Activated T-helper 17 cell treated with anti-CD3 and anti-CD28 coated beads, Interleukin-2, amount 50 U/mL, for 72 hours (primary cell): ENCODE data around the gene SMIM23. TPM values are rescaled to one million over a fixed set of nuclear protein-coding genes. Genes with fewer than 3 reads are reported as not detected.
A peak's percentile ranks its signal among the peaks of the same experiment; 100 is the strongest.

Experiments
- ATAC-seq: fragments of 150-1000 bp; cut with Tn5 transposase; replicated peaks from 2 replicates; pipeline ENCODE4 v1.10.0; 2021; ENCODE audit warnings: mild to moderate bottlenecking, moderate library complexity
- H3K27ac Mint-ChIP-seq: one replicate; pipeline ENCODE4 v1.8.0; 2022; ENCODE audit warnings: mixed read lengths
- H3K27me3 Mint-ChIP-seq: one replicate; pipeline ENCODE4 v1.8.0; 2022; ENCODE audit warnings: mixed read lengths
- H3K36me3 Mint-ChIP-seq: one replicate; pipeline ENCODE4 v1.8.0; 2022; ENCODE audit warnings: low read depth, mild to moderate bottlenecking, mixed read lengths
- H3K4me1 Mint-ChIP-seq: one replicate; pipeline ENCODE4 v1.8.0; 2022; ENCODE audit warnings: mixed read lengths
- H3K4me3 Mint-ChIP-seq: one replicate; pipeline ENCODE4 v1.8.0; 2022; ENCODE audit warnings: mild to moderate bottlenecking, mixed read lengths
- H3K9me3 Mint-ChIP-seq: one replicate; pipeline ENCODE4 v1.8.0; 2022; ENCODE audit warnings: mixed read lengths
- total RNA-seq, 2 donors: library from RNA; stranded (reverse); gene quantifications; one replicate each; pipeline ENCODE4 v1.2.3, GENCODE V29; 2022

The SMIM23 gene
- total RNA-seq, 2 donors from 2014 or later = not detected

GRCh38 chr5:171820561-171820960 is 34.9 kb downstream of the SMIM23 start:
- Mint-ChIP-seq H3K27ac (no peak overlapping the region), H3K36me3 (no peaks in the 10 kb centered on the region), H3K4me3 (no peak overlapping the region), H3K4me1 (no peaks in the 10 kb centered on the region), H3K9me3 (no peaks in the 10 kb centered on the region), H3K27me3 (peaks cover 4% of the 10 kb centered on the region)
- no peak for ATAC-seq

DNA sequence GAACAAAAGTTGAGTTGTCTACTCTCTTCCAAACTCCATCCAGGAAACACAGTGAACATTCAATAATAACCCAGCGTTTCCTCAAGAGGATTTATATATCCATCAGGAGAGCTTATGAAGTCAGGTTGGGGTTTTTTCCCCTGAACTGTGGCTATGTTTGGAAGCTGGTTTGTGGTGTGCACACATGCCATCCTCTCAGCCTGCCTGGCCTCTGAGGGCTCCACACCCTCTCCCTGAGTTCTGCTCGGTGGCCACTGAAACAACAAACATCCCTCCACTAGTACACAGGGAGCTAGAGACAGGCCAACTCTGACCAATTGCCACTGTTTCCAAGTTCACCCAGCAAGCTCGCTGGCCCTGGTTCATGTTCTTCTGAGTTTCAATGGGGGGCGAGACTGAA is 35.7 kb downstream of the SMIM23 start:
- Mint-ChIP-seq H3K36me3 (no peaks in the 10 kb centered on the region), H3K4me3 (no peak overlapping the region), H3K9me3 (no peaks in the 10 kb centered on the region), H3K4me1 (no peaks in the 10 kb centered on the region), H3K27ac (no peak overlapping the region), H3K27me3 (peaks cover 4% of the 10 kb centered on the region)
- ATAC-seq = no peak

- Mint-ChIP-seq H3K4me3 (no peak overlapping the region), H3K9me3 (no peaks in the 10 kb centered on the region), H3K4me1 (no peaks in the 10 kb centered on the region), H3K36me3 (no peaks in the 10 kb centered on the region), H3K27me3 (peaks cover 4% of the 10 kb centered on the region), H3K27ac (no peak overlapping the region)
- ATAC-seq = no peak
Measured at GRCh38 chr5:171823269-171823668, 37.7 kb downstream of the SMIM23 start.

DNA sequence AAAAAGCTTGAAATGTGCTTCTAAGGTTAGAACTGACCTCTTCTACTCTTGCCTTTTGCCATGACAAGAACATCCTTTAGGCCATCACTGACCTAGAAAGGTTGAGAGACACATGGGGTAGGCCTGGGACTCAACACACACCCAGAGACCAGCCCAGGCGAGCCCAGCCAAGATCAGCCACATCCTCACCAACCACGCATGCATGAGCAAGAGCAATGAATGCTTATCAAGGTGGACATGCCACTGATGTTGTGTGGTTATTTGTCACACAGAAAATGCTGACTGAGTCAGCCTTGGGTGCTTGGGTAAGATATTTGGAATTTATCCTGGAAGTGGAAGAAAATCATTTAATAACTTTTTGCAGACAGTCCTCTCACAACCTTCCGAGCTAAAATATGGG is 39.4 kb downstream of the SMIM23 start:
- Mint-ChIP-seq H3K27me3 (peaks cover 4% of the 10 kb centered on the region), H3K9me3 (no peaks in the 10 kb centered on the region), H3K4me1 (no peaks in the 10 kb centered on the region), H3K27ac (no peak overlapping the region), H3K36me3 (no peaks in the 10 kb centered on the region), H3K4me3 (no peak overlapping the region)
- ATAC-seq = no peak

DNA sequence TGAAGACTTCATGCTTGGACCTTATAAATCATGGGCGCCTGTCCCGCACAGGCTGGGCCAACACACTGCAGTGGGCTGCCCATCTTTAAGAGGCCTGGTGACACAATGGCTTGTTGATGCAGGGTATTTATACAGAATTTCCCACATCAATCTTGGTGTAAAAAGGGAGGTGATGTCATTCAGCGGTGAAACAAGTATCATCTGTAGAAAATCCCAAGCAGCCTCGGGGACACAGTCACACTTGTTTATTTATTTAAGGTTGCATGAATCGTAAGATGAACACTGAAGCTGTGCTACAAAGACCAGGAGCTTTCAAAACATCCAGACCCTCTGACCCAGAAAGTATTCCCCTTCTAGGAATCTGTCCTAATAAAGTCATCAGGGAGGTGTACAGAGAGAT is 40.5 kb downstream of the SMIM23 start:
- Mint-ChIP-seq H3K36me3 (no peaks in the 10 kb centered on the region), H3K9me3 (no peaks in the 10 kb centered on the region), H3K4me3 (no peak overlapping the region), H3K27me3 (peaks cover 4% of the 10 kb centered on the region), H3K4me1 (no peaks in the 10 kb centered on the region), H3K27ac (no peak overlapping the region)
- ATAC-seq = no peak

GRCh38 chr5:171827162-171827561 is 41.5 kb downstream of the SMIM23 start:
- Mint-ChIP-seq H3K4me1 (no peaks in the 10 kb centered on the region), H3K27me3 (peaks cover 4% of the 10 kb centered on the region), H3K4me3 (no peak overlapping the region), H3K9me3 (no peaks in the 10 kb centered on the region), H3K36me3 (no peaks in the 10 kb centered on the region), H3K27ac (no peak overlapping the region)
- ATAC-seq = no peak

DNA sequence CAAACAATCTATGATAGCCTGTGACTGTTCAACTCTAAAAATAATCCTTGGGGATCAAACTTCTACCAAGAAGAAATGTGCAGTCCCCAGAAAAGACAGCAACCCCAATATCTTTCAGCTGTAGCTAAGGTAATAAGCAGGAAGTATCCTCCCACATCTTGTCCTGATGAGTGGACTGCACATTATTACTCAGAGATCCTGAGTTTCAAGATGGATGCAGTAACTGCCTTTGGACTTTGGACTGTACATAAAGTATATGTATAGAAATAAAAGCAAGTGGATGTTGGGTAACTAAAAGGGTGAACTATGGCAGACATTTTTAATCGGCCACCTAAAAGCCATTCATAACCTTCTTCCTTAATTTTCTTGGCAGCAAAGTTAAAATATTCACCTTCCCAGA is 45.1 kb downstream of the SMIM23 start:
- Mint-ChIP-seq H3K27me3 (no peaks in the 10 kb centered on the region), H3K27ac (no peak overlapping the region), H3K4me3 (no peak overlapping the region), H3K36me3 (no peaks in the 10 kb centered on the region), H3K9me3 (peaks cover 4% of the 10 kb centered on the region), H3K4me1 (no peaks in the 10 kb centered on the region)
- no peak for ATAC-seq

DNA sequence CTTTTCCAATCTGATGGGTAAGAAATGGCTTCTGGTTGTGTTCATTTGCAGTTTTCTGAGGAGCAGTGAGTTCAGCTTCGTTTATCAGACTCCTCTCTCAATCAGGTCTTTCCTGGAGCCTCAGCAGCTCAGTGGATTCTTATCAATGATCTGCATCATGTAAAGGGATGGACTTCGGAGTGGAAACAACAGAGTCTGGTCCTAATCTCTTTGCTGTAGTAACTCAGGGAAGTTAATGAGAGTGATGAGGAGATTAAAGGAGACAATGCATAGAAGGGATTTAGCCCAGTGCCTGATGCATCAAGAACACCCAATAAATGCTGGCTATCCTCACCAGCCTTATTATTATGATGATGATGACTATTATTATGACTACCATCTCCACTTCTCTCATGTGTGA is 47.2 kb downstream of the SMIM23 start:
- no peaks in the 10 kb centered on the region for H3K36me3 Mint-ChIP-seq
- H3K27ac Mint-ChIP-seq = no peak overlapping the region
- ATAC-seq = no peak
- no peaks in the 10 kb centered on the region for H3K27me3 Mint-ChIP-seq
- H3K4me3 Mint-ChIP-seq = no peak overlapping the region
- peaks cover 4% of the 10 kb centered on the region for H3K9me3 Mint-ChIP-seq
- H3K4me1 Mint-ChIP-seq = no peaks in the 10 kb centered on the region

DNA sequence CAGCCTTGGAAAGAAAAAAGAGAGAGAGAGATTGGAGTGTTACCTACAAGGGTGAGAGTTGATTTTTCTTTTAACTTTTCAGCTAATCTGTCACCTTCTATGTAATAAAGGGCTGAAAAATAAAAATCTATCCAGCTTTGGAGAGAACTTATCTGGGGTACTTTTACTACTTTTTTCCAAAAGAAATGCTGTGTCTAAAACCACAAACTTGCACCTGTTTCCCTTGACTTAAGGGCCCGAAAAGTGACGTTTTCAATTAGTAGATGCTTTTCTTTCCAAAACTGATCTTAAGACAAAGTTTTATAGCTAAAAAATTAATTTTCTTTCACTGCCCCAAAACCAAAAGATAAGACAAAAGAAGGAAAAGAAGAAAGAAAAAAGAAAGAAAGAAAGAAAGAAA is 48.8 kb downstream of the SMIM23 start:
- no peak overlapping the region for H3K4me3 Mint-ChIP-seq
- H3K4me1 Mint-ChIP-seq = no peaks in the 10 kb centered on the region
- no peaks in the 10 kb centered on the region for H3K27me3 Mint-ChIP-seq
- H3K36me3 Mint-ChIP-seq = no peaks in the 10 kb centered on the region
- no peak overlapping the region for H3K27ac Mint-ChIP-seq
- no peak for ATAC-seq
- peaks cover 4% of the 10 kb centered on the region for H3K9me3 Mint-ChIP-seq

DNA sequence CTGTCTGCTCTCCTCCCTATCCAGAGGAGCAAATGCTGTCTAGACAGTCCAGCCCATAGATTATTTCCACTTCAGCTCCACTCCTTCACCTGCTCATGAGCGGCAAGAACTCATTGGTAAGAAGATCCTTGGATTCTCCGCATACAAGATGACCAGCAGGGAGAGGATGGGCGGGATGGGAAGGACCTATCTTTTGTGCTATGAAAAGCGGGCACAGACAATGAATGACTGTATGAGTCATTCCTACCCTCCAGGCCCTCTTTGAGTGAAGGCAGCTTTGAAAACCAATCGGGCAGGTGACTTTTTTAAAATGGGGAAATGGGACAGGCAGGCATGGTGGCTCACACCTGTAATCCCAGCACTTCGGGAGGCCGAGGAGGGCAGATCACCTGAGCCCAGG is 49.4 kb downstream of the SMIM23 start:
- no peak overlapping the region for H3K27ac Mint-ChIP-seq
- no peak for ATAC-seq
- H3K4me3 Mint-ChIP-seq = no peak overlapping the region
- no peaks in the 10 kb centered on the region for H3K27me3 Mint-ChIP-seq
- no peaks in the 10 kb centered on the region for H3K36me3 Mint-ChIP-seq
- H3K9me3 Mint-ChIP-seq = peaks cover 4% of the 10 kb centered on the region
- H3K4me1 Mint-ChIP-seq = no peaks in the 10 kb centered on the region

DNA sequence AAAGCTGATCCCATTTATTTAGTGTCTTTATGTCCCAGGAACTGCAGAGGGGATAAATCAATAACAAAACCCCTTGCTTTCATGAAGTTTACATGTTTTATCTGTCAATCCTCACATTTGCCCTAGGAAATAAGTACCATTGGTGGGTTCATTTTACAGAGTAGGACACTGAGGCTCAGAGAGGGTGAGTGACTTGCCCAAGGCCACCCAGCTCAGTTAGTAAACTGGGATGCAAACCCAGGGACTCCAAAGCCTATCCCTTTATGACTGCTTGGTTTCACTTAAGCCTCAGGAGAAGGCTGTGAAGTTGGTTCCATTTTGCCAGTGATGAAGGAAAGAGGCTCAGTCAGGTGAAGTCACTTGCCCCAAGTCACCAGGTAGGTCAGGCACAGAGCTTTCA is 51.9 kb downstream of the SMIM23 start:
- ATAC-seq = no peak
- Mint-ChIP-seq H3K27ac (no peak overlapping the region), H3K27me3 (no peaks in the 10 kb centered on the region), H3K9me3 (peaks cover 4% of the 10 kb centered on the region), H3K4me3 (no peak overlapping the region), H3K36me3 (no peaks in the 10 kb centered on the region), H3K4me1 (no peaks in the 10 kb centered on the region)

GRCh38 chr5:171838066-171838465 is 52.4 kb downstream of the SMIM23 start:
- Mint-ChIP-seq H3K9me3 (peaks cover 3% of the 10 kb centered on the region), H3K36me3 (no peaks in the 10 kb centered on the region), H3K27me3 (no peaks in the 10 kb centered on the region), H3K4me3 (no peak overlapping the region), H3K27ac (no peak overlapping the region), H3K4me1 (no peaks in the 10 kb centered on the region)
- no peak for ATAC-seq

- ATAC-seq = no peak
- Mint-ChIP-seq H3K9me3 (no peaks in the 10 kb centered on the region), H3K27me3 (no peaks in the 10 kb centered on the region), H3K27ac (no peak overlapping the region), H3K4me3 (no peak overlapping the region), H3K36me3 (no peaks in the 10 kb centered on the region), H3K4me1 (no peaks in the 10 kb centered on the region)
Measured at GRCh38 chr5:171839112-171839511, 53.5 kb downstream of the SMIM23 start.

GRCh38 chr5:171840066-171840465 is 54.4 kb downstream of the SMIM23 start:
- H3K4me1 Mint-ChIP-seq = no peaks in the 10 kb centered on the region
- H3K36me3 Mint-ChIP-seq = no peaks in the 10 kb centered on the region

More at GRCh38 chr5:171840066-171840465, 54.4 kb downstream of the SMIM23 start:
- no peaks in the 10 kb centered on the region for H3K27me3 Mint-ChIP-seq
- H3K27ac Mint-ChIP-seq = no peak overlapping the region
- H3K4me3 Mint-ChIP-seq = no peak overlapping the region
- peak; percentile 39 for ATAC-seq
- H3K9me3 Mint-ChIP-seq = no peaks in the 10 kb centered on the region
